ENCODE measurements around the gene TCF21. TPM values are rescaled to one million over a fixed set of nuclear protein-coding genes. Genes with fewer than 3 reads are reported as not detected.

TCF21 gene
- total and polyA plus RNA-seq, 2 of the 13 experiments (the other 11 are each of a cell fraction or from before 2014, with no cell fraction given): not detected

DNA sequence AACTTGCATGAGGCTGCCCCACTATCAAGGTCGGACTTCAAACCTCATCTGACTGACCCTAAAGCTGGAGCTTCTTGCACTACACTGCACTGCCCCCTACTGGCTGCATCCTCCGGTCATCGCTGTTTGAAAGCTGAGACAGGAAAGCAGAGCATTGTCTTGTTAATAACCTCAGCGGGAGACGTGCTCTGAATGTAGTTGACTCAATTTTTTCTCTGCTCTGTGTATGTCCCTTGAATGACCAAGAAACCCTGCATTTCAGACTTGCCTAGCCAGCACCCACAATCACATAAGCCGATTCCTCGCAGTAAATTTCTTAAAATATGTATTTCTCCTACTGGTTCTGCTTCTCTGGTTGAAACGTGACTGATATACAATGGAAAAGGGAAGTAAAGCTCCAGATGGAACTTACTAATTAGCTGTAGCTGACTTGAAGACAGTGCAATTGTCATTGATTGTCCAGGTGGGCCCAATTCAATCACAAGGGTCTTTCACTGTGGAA lies 27.8 kb downstream of the TCF21 start (continued):
- no peak for TF ChIP-seq ZNF33A (CRISPR knock-in tag; IDR thresholded peaks at IDR 0.05; ENCODE audit: borderline replicate concordance)
- TF ChIP-seq, protein P1, sequence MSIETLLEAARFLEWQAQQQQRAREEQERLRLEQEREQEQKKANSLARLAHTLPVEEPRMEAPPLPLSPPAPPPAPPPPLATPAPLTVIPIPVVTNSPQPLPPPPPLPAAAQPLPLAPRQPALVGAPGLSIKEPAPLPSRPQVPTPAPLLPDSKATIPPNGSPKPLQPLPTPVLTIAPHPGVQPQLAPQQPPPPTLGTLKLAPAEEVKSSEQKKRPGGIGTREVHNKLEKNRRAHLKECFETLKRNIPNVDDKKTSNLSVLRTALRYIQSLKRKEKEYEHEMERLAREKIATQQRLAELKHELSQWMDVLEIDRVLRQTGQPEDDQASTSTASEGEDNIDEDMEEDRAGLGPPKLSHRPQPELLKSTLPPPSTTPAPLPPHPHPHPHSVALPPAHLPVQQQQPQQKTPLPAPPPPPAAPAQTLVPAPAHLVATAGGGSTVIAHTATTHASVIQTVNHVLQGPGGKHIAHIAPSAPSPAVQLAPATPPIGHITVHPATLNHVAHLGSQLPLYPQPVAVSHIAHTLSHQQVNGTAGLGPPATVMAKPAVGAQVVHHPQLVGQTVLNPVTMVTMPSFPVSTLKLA (IDR thresholded peaks at IDR 0.05): no peak
- TF ChIP-seq ARID2 (CRISPR knock-in tag; IDR thresholded peaks at IDR 0.05; ENCODE audit: borderline replicate concordance): no peak
- TF ChIP-seq ZNF83 (CRISPR knock-in tag; IDR thresholded peaks at IDR 0.05; ENCODE audit: borderline replicate concordance): no peak
- TF ChIP-seq SYNCRIP (IDR thresholded peaks at IDR 0.05; ENCODE audit: insufficient read depth, low read depth, low read length): no peak
- TF ChIP-seq, protein P2, sequence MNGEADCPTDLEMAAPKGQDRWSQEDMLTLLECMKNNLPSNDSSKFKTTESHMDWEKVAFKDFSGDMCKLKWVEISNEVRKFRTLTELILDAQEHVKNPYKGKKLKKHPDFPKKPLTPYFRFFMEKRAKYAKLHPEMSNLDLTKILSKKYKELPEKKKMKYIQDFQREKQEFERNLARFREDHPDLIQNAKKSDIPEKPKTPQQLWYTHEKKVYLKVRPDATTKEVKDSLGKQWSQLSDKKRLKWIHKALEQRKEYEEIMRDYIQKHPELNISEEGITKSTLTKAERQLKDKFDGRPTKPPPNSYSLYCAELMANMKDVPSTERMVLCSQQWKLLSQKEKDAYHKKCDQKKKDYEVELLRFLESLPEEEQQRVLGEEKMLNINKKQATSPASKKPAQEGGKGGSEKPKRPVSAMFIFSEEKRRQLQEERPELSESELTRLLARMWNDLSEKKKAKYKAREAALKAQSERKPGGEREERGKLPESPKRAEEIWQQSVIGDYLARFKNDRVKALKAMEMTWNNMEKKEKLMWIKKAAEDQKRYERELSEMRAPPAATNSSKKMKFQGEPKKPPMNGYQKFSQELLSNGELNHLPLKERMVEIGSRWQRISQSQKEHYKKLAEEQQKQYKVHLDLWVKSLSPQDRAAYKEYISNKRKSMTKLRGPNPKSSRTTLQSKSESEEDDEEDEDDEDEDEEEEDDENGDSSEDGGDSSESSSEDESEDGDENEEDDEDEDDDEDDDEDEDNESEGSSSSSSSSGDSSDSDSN (CRISPR knock-in tag; IDR thresholded peaks at IDR 0.05): no peak
- TF ChIP-seq HMGXB4 (CRISPR knock-in tag; IDR thresholded peaks at IDR 0.05; ENCODE audit: borderline replicate concordance in 1 of 2, low read depth in 1 of 2): peak in 1 of 2 experiments; percentile 61; a peak in 1 of 4 replicates
- TF ChIP-seq HNF4A (CRISPR knock-in tag; IDR thresholded peaks at IDR 0.05): peak; percentile 55
- TF ChIP-seq AHR (CRISPR knock-in tag; IDR thresholded peaks at IDR 0.05): no peak
- no peak for TF ChIP-seq RAD51 (IDR thresholded peaks at IDR 0.05; ENCODE audit: borderline replicate concordance)
- peak; percentile 51; the same call in 1 of the 2 replicates for TF ChIP-seq ZNF331 (CRISPR knock-in tag; IDR thresholded peaks at IDR 0.05)
- TF ChIP-seq THAP11 (CRISPR knock-in tag; IDR thresholded peaks at IDR 0.05): 0 out of 2 replicates have a peak, but pooled peaks have one; percentile 28
- no peak for TF ChIP-seq HOXD1 (CRISPR knock-in tag; IDR thresholded peaks at IDR 0.05)
- TF ChIP-seq, protein P3, sequence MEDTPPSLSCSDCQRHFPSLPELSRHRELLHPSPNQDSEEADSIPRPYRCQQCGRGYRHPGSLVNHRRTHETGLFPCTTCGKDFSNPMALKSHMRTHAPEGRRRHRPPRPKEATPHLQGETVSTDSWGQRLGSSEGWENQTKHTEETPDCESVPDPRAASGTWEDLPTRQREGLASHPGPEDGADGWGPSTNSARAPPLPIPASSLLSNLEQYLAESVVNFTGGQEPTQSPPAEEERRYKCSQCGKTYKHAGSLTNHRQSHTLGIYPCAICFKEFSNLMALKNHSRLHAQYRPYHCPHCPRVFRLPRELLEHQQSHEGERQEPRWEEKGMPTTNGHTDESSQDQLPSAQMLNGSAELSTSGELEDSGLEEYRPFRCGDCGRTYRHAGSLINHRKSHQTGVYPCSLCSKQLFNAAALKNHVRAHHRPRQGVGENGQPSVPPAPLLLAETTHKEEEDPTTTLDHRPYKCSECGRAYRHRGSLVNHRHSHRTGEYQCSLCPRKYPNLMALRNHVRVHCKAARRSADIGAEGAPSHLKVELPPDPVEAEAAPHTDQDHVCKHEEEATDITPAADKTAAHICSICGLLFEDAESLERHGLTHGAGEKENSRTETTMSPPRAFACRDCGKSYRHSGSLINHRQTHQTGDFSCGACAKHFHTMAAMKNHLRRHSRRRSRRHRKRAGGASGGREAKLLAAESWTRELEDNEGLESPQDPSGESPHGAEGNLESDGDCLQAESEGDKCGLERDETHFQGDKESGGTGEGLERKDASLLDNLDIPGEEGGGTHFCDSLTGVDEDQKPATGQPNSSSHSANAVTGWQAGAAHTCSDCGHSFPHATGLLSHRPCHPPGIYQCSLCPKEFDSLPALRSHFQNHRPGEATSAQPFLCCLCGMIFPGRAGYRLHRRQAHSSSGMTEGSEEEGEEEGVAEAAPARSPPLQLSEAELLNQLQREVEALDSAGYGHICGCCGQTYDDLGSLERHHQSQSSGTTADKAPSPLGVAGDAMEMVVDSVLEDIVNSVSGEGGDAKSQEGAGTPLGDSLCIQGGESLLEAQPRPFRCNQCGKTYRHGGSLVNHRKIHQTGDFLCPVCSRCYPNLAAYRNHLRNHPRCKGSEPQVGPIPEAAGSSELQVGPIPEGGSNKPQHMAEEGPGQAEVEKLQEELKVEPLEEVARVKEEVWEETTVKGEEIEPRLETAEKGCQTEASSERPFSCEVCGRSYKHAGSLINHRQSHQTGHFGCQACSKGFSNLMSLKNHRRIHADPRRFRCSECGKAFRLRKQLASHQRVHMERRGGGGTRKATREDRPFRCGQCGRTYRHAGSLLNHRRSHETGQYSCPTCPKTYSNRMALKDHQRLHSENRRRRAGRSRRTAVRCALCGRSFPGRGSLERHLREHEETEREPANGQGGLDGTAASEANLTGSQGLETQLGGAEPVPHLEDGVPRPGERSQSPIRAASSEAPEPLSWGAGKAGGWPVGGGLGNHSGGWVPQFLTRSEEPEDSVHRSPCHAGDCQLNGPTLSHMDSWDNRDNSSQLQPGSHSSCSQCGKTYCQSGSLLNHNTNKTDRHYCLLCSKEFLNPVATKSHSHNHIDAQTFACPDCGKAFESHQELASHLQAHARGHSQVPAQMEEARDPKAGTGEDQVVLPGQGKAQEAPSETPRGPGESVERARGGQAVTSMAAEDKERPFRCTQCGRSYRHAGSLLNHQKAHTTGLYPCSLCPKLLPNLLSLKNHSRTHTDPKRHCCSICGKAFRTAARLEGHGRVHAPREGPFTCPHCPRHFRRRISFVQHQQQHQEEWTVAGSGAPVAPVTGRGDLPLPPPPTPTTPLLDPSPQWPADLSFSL (CRISPR knock-in tag; IDR thresholded peaks at IDR 0.05): no peak
- peak; percentile 74; the same call in 1 of the 2 replicates for TF ChIP-seq RAD21 (CRISPR knock-in tag; IDR thresholded peaks at IDR 0.05)
- 0 out of 2 replicates have a peak, but pooled peaks have one; percentile 26 for TF ChIP-seq ZNF205 (CRISPR knock-in tag; IDR thresholded peaks at IDR 0.05)
- no peak for TF ChIP-seq NR3C1 (CRISPR knock-in tag; IDR thresholded peaks at IDR 0.05)
- TF ChIP-seq ZNF891 (CRISPR knock-in tag; IDR thresholded peaks at IDR 0.05): no peak
- no peak for TF ChIP-seq SSRP1 (CRISPR knock-in tag; IDR thresholded peaks at IDR 0.05)
